SU-DHL-6 (cell line): ENCODE measurements around the gene SNRNP200.

Experiments used
- H2AFZ ChIP-seq: fragments of 200-600 bp; sonication (generic); 2 replicates; pipeline ENCODE4 v1.6.1; 2014; ENCODE audit warnings: low read depth, mild to moderate bottlenecking, moderate library complexity, mixed read lengths, antibody characterized with exemption, low read length; ENCODE audit not compliant: severe bottlenecking
- H3F3A ChIP-seq: fragments of 200-600 bp; shearing (Covaris generic); 2 replicates; pipeline ENCODE4 v1.6.0; 2016; ENCODE audit warnings: antibody characterized with exemption, mild to moderate bottlenecking; ENCODE audit not compliant: insufficient read depth
- H3K27ac ChIP-seq: fragments of 200-600 bp; sonication (generic); 2 replicates; pipeline ENCODE4 v1.5.1; 2016; ENCODE audit warnings: low read depth, mild to moderate bottlenecking, low read length, moderate library complexity, mixed read lengths
- H3K27me3 ChIP-seq: fragments of 200-600 bp; sonication (generic), shearing (Covaris generic); 2 replicates; pipeline ENCODE4 v1.6.0; 2014; ENCODE audit warnings: mild to moderate bottlenecking, low read length
- H3K36me3 ChIP-seq: fragments of 200-600 bp; sonication (generic); 2 replicates; pipeline ENCODE4 v1.6.1; 2014; ENCODE audit warnings: mild to moderate bottlenecking, low read length, mixed read lengths
- H3K4me2 ChIP-seq: fragments of 300-600, 200-600 bp; shearing (Covaris generic), sonication (generic); 2 replicates; pipeline ENCODE4 v1.6.0; 2014; ENCODE audit warnings: low read length, low read depth, mild to moderate bottlenecking; ENCODE audit not compliant: poor library complexity, severe bottlenecking
- H3K4me3 ChIP-seq: fragments of 200-600 bp; sonication (generic); 2 replicates; pipeline ENCODE4 v1.5.1; 2014; ENCODE audit warnings: antibody characterized with exemption, low read length, mild to moderate bottlenecking, mixed read lengths; ENCODE audit not compliant: insufficient read depth, poor library complexity, severe bottlenecking
- H3K79me2 ChIP-seq: fragments of 200-600 bp; sonication (generic); 2 replicates; pipeline ENCODE4 v1.6.1; 2014; ENCODE audit warnings: mild to moderate bottlenecking, low read length, moderate library complexity; ENCODE audit not compliant: insufficient read depth
- H3K9ac ChIP-seq: fragments of 200-600 bp; sonication (generic); 2 replicates; pipeline ENCODE4 v1.7.0; 2014; ENCODE audit warnings: mild to moderate bottlenecking, low read length
- H3K9me2 ChIP-seq: fragments of 200-600 bp; sonication (generic); replicated peaks from 2 replicates; pipeline ENCODE4 v1.6.1; 2014; ENCODE audit warnings: low read length; ENCODE audit not compliant: insufficient read depth
- H3K9me3 ChIP-seq: fragments of 200-600 bp; sonication (generic); 2 replicates; pipeline ENCODE4 v1.6.1; 2014; ENCODE audit warnings: low read length, mixed read lengths; ENCODE audit not compliant: insufficient read depth
- H4K20me1 ChIP-seq: fragments of 200-600 bp; sonication (generic); 2 replicates; pipeline ENCODE4 v1.6.1; 2014; ENCODE audit warnings: low read depth, mild to moderate bottlenecking, antibody characterized with exemption, low read length, moderate library complexity, mixed read lengths
- EZH2phosphoT487 ChIP-seq: fragments of 200-600 bp; sonication (generic), shearing (Covaris generic); conservative IDR thresholded peaks from 2 replicates; pipeline ENCODE4 v1.6.1; 2018; ENCODE audit warnings: mild to moderate bottlenecking, antibody characterized with exemption, low read length, moderate library complexity, mixed read lengths
- TF ChIP-seq, protein P1 (sequence below): fragments of 200-600 bp; sonication (generic); IDR thresholded peaks from one replicate; pipeline ENCODE4 v1.5.1; 2017; ENCODE audit warnings: antibody characterized with exemption, mild to moderate bottlenecking, low read length, moderate library complexity; ENCODE audit not compliant: insufficient read depth, poor library complexity, severe bottlenecking

Gene SNRNP200

DNA sequence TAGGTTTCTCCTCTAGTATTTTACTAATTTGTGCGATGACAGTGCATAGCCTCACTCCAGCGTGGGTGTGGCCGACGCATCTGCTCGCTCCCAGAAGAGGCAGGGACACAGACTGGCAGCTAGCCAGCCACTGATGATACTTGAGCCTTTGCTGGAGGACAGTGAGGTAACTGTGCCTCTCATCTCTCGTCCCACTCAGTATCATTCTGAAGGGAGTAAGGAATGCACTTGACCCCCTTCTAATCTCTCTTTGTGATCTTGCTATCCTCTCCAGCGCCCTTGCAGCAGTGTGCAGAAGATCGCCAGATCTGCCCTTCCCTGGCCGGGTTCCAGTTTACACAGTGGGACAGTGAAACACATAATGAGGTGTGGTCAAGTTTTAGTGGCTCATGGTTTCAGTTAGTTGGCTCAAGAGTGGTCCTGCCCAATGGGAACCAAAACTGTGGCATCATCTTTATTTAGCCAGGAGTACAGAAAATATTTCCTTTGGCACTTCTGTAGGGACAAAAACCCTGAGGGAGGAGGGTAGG, 47.8 kb upstream of the SNRNP200 start:
- Histone ChIP-seq H3K9ac (no peak overlapping the region), H3K36me3 (peaks cover 43% of the 10 kb centered on the region)

DNA sequence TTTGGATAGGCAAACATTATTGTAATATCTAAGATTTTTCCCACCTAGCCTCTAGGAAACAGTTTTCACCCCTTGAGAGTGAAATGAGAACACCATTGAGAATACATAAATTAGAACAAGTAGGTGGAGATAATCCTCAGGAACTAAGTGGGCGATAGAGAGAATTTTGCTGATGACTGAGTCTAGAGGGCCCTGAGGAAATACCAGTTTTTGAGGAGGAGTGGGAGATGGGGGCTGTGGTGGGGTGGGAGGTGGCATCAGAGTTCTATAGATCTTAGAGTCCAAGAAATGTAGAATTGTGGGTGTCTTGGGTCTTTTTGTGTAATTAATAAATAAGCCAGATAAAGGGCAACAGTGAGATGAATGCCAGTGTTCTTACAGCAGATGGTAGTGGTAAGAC, 42.0 kb upstream of the SNRNP200 start:
- H3K27me3 ChIP-seq = no peaks in the 10 kb centered on the region
- H4K20me1 ChIP-seq = no peaks in the 10 kb centered on the region
- H3K36me3 ChIP-seq = peaks cover 40% of the 10 kb centered on the region
- no peak overlapping the region for H2AFZ ChIP-seq
- no peaks in the 10 kb centered on the region for H3F3A ChIP-seq
- H3K9me2 ChIP-seq = no peaks in the 10 kb centered on the region
- H3K9me3 ChIP-seq = no peaks in the 10 kb centered on the region
- H3K9ac ChIP-seq = no peak overlapping the region
- no peak overlapping the region for H3K4me3 ChIP-seq
- TF ChIP-seq, protein P1, sequence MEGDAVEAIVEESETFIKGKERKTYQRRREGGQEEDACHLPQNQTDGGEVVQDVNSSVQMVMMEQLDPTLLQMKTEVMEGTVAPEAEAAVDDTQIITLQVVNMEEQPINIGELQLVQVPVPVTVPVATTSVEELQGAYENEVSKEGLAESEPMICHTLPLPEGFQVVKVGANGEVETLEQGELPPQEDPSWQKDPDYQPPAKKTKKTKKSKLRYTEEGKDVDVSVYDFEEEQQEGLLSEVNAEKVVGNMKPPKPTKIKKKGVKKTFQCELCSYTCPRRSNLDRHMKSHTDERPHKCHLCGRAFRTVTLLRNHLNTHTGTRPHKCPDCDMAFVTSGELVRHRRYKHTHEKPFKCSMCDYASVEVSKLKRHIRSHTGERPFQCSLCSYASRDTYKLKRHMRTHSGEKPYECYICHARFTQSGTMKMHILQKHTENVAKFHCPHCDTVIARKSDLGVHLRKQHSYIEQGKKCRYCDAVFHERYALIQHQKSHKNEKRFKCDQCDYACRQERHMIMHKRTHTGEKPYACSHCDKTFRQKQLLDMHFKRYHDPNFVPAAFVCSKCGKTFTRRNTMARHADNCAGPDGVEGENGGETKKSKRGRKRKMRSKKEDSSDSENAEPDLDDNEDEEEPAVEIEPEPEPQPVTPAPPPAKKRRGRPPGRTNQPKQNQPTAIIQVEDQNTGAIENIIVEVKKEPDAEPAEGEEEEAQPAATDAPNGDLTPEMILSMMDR = no peak
- no peak for TF ChIP-seq EZH2phosphoT487
- peaks cover 23% of the 10 kb centered on the region for H3K79me2 ChIP-seq
- no peak overlapping the region for H3K4me2 ChIP-seq
- H3K27ac ChIP-seq = no peak overlapping the region

More for the DNA sequence above, 47.8 kb upstream of the SNRNP200 start:
- Histone ChIP-seq H3K79me2 (no peaks in the 10 kb centered on the region), H3K27me3 (no peaks in the 10 kb centered on the region), H4K20me1 (no peaks in the 10 kb centered on the region), H3K4me3 (no peak overlapping the region), H3F3A (no peaks in the 10 kb centered on the region), H3K27ac (no peak overlapping the region), H3K4me2 (no peak overlapping the region), H3K9me3 (no peaks in the 10 kb centered on the region), H3K9me2 (no peaks in the 10 kb centered on the region), H2AFZ (no peak overlapping the region)
- no peak for TF ChIP-seq EZH2phosphoT487
- TF ChIP-seq, protein P1 = no peak

DNA sequence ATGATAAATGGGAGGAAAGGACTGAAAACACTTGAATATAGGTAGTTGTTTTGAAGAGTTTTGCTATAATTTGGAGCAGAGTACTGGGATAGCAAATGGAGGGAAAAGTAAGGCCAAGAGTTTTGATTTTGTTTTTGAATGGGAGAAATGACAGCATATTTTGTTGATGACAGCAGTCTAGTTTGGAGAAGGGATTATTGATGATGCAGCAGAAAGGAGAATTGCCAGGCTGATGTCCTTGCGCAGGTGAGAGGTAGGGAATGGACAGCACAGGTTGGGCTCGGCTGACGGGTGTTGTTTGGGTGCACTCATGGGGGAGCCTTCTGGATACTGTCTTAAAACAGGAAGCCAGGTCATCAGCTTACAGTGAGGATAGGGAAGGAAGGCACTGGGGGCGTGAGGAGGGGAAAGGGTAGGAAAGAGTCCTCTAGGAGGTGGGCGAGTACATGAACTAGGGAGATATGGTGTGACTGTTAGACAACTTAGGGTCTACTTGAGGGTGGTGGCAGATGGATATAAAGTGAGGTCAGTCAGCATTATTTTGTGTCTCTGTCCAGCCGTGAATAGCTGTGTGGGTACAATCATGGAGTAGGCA, 40.6 kb upstream of the SNRNP200 start:
- Histone ChIP-seq H3K36me3 (peaks cover 48% of the 10 kb centered on the region), H3F3A (no peaks in the 10 kb centered on the region), H3K27ac (no peak overlapping the region), H3K79me2 (peaks cover 37% of the 10 kb centered on the region), H4K20me1 (0 out of 2 replicates have a peak, but pooled peaks cover under 1% of the 10 kb centered on the region), H3K27me3 (no peaks in the 10 kb centered on the region), H3K9ac (no peak overlapping the region), H3K9me3 (no peaks in the 10 kb centered on the region), H2AFZ (no peak overlapping the region), H3K9me2 (no peaks in the 10 kb centered on the region), H3K4me2 (no peak overlapping the region), H3K4me3 (no peak overlapping the region)
- TF ChIP-seq, protein P1 = no peak
- no peak for TF ChIP-seq EZH2phosphoT487
